HepG2 (cell line): Measurements from ENCODE around the gene FAM24B. TPM values are rescaled to one million over a fixed set of nuclear protein-coding genes. Genes with fewer than 3 reads are reported as not detected.
A peak's percentile ranks its signal among the peaks of the same experiment; 100 is the strongest.

Experiments used
- ATF6 ChIP-seq: sonication (generic); formaldehyde crosslinking; conservative IDR thresholded peaks from 2 replicates; pipeline ENCODE4 v1.4.0; 2020; ENCODE audit warnings: missing genetic modification reagents
- CENPBD1 ChIP-seq: sonication (generic); formaldehyde crosslinking; IDR thresholded peaks from 2 replicates; pipeline ENCODE4 v1.8.0; 2022; ENCODE audit warnings: missing genetic modification reagents, low read depth, mild to moderate bottlenecking, borderline replicate concordance
- ELF4 ChIP-seq: sonication (generic); formaldehyde crosslinking; IDR thresholded peaks from 2 replicates; pipeline ENCODE4 v1.5.0; 2020; ENCODE audit warnings: missing genetic modification reagents, mild to moderate bottlenecking, moderate library complexity, borderline replicate concordance
- EP300 ChIP-seq, 3 experiments: sonication (generic) in 1 of 3; formaldehyde crosslinking in 1 of 3; IDR thresholded peaks; 2 replicates each; pipeline versions ENCODE4 v1.5.1 to v1.6.1; 2011 to 2020; ENCODE audit warnings: low read depth in 2 of 3, low read length in 2 of 3, borderline replicate concordance in 1 of 3, improper control_type of control experiment in 1 of 3, mild to moderate bottlenecking in 1 of 3, missing genetic modification reagents in 1 of 3, moderate library complexity in 1 of 3
- FOXK2 ChIP-seq: fragments of 450-650 bp; IDR thresholded peaks from 2 replicates; pipeline ENCODE4 v1.6.1; 2016
- KLF15 ChIP-seq: sonication (generic); formaldehyde crosslinking; IDR thresholded peaks from 2 replicates; pipeline ENCODE4 v1.8.1; 2023; ENCODE audit warnings: borderline replicate concordance, mild to moderate bottlenecking, inconsistent platforms, missing genetic modification reagents, mixed read lengths
- NFE2L2 ChIP-seq: fragments of 150-350 bp; IDR thresholded peaks from 2 replicates; pipeline ENCODE4 v1.6.1; 2014; ENCODE audit warnings: low read length
- PLRG1 ChIP-seq: fragments of 450-650 bp; conservative IDR thresholded peaks from 2 replicates; pipeline ENCODE4 v1.6.1; 2016
- SMAD9 ChIP-seq: sonication (generic); formaldehyde crosslinking; IDR thresholded peaks from 2 replicates; pipeline ENCODE4 v1.5.1; 2020; ENCODE audit warnings: mild to moderate bottlenecking, missing genetic modification reagents
- SP4 ChIP-seq: sonication (generic); formaldehyde crosslinking; IDR thresholded peaks from 2 replicates; pipeline ENCODE4 v1.8.1; 2023; ENCODE audit warnings: mild to moderate bottlenecking, missing genetic modification reagents
- U2AF1 ChIP-seq: fragments of 200-400 bp; formaldehyde crosslinking; optimal IDR thresholded peaks from 2 replicates; pipeline ENCODE3; 2017; ENCODE audit warnings: mild to moderate bottlenecking, low read depth, low read length
- ZMYM4 ChIP-seq: sonication (generic); formaldehyde crosslinking; IDR thresholded peaks from 2 replicates; pipeline ENCODE4 v1.8.1; 2023; ENCODE audit warnings: mild to moderate bottlenecking, missing genetic modification reagents
- ZNF12 ChIP-seq: sonication (generic); formaldehyde crosslinking; IDR thresholded peaks from 2 replicates; pipeline ENCODE4 v1.5.0; 2020; ENCODE audit warnings: missing genetic modification reagents
- ZNF280D ChIP-seq: sonication (generic); formaldehyde crosslinking; IDR thresholded peaks from 2 replicates; pipeline ENCODE4 v1.5.1; 2020; ENCODE audit warnings: mild to moderate bottlenecking, missing genetic modification reagents
- ZNF501 ChIP-seq: sonication (generic); formaldehyde crosslinking; IDR thresholded peaks from 2 replicates; pipeline ENCODE4 v1.5.1; 2020; ENCODE audit warnings: mild to moderate bottlenecking, moderate library complexity, missing genetic modification reagents
- ZNF713 ChIP-seq: sonication (generic); formaldehyde crosslinking; IDR thresholded peaks from 2 replicates; pipeline ENCODE4 v1.4.0; 2020; ENCODE audit warnings: mild to moderate bottlenecking, missing genetic modification reagents
- ZNF780A ChIP-seq: sonication (generic); formaldehyde crosslinking; IDR thresholded peaks from 2 replicates; pipeline ENCODE4 v1.8.0; 2022; ENCODE audit warnings: mild to moderate bottlenecking, missing genetic modification reagents, moderate library complexity
- ZNF841 ChIP-seq: sonication (generic); formaldehyde crosslinking; IDR thresholded peaks from 2 replicates; pipeline ENCODE4 v1.8.1; 2023; ENCODE audit warnings: missing genetic modification reagents, borderline replicate concordance
- polyA plus RNA-seq, 8 experiments: library from polyadenylated mRNA; depleted of rRNA in 3 of 8; stranded (reverse) in 7 of 8; unstranded in 1 of 8; fragments of >200 nt; fragmentation: Illumina TruSeq in 4 of 8; extraction: Trizol in 4 of 8; gene quantifications; 2 replicates each; pipeline versions ENCODE4 v1.2.1 to v1.2.3, GENCODE V29; 2011 to 2016; ENCODE audit warnings: low read depth in 4 of 8, missing spikeins in 1 of 8, mixed read lengths in 1 of 8; ENCODE audit not compliant: insufficient read depth in 1 of 8
- total RNA-seq, 5 experiments: library from RNA; depleted of rRNA; stranded (reverse); fragments of >200 nt; fragmentation: Illumina TruSeq; extraction: Trizol; gene quantifications; 2 replicates each; pipeline ENCODE4 v1.2.3, GENCODE V29; 2016; ENCODE audit warnings: low read depth in 1 of 5
- TF ChIP-seq, protein P1 (sequence below): IDR thresholded peaks from 2 replicates; pipeline ENCODE4 v1.6.1; 2016; ENCODE audit warnings: missing compliant biosample characterization, missing genetic modification reagents, borderline replicate concordance

The FAM24B gene
- total and polyA plus RNA-seq, 2 of the 13 experiments (the other 11 are each of a cell fraction or from before 2014, with no cell fraction given): 1.9 to 3.0 TPM

- peak; percentile 100 for TF ChIP-seq ZNF280D (CRISPR knock-in tag)
- no peak for TF ChIP-seq NFE2L2
- TF ChIP-seq ZNF501: peak; percentile 99
- TF ChIP-seq CENPBD1 (CRISPR knock-in tag): peak; percentile 97; the same call in 1 of the 2 replicates
- TF ChIP-seq ZNF713: 0 out of 2 replicates have a peak, but pooled peaks have one; percentile 93
- TF ChIP-seq, protein P1, sequence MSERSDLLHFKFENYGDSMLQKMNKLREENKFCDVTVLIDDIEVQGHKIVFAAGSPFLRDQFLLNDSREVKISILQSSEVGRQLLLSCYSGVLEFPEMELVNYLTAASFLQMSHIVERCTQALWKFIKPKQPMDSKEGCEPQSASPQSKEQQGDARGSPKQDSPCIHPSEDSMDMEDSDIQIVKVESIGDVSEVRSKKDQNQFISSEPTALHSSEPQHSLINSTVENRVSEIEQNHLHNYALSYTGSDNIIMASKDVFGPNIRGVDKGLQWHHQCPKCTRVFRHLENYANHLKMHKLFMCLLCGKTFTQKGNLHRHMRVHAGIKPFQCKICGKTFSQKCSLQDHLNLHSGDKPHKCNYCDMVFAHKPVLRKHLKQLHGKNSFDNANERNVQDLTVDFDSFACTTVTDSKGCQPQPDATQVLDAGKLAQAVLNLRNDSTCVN (CRISPR knock-in tag): peak; percentile 99
- TF ChIP-seq KLF15 (CRISPR knock-in tag): peak; percentile 100
- no peak for TF ChIP-seq EP300 (IDR thresholded peaks at IDR 0.05; ENCODE audit: low read depth in 2 of 2, low read length in 2 of 2)
- peak; percentile 95 for TF ChIP-seq EP300 (CRISPR knock-in tag; IDR thresholded peaks at IDR 0.05; ENCODE audit: borderline replicate concordance)
- TF ChIP-seq ZMYM4 (CRISPR knock-in tag): peak; percentile 97
- TF ChIP-seq ZNF841 (CRISPR knock-in tag): peak; percentile 99
- no peak for TF ChIP-seq FOXK2
- TF ChIP-seq ELF4 (CRISPR knock-in tag): peak; percentile 99
- no peak for TF ChIP-seq U2AF1
- peak; percentile 99 for TF ChIP-seq ZNF12
- TF ChIP-seq ZNF780A: peak; percentile 100
- peak; percentile 100 for TF ChIP-seq ATF6 (CRISPR knock-in tag)
- TF ChIP-seq SP4: peak; percentile 93
- peak; percentile 100 for TF ChIP-seq SMAD9 (CRISPR knock-in tag)
- TF ChIP-seq PLRG1: no peak
Observed at GRCh38 chr10:122911889-122912484, 32.6 kb upstream of the FAM24B start (continued).
